ENCODE measurements around the gene PEX14.

PEX14 gene

GRCh38 chr1:10614377-10615225 is 139.9 kb downstream of the PEX14 start:
- TF ChIP-seq, protein P1, sequence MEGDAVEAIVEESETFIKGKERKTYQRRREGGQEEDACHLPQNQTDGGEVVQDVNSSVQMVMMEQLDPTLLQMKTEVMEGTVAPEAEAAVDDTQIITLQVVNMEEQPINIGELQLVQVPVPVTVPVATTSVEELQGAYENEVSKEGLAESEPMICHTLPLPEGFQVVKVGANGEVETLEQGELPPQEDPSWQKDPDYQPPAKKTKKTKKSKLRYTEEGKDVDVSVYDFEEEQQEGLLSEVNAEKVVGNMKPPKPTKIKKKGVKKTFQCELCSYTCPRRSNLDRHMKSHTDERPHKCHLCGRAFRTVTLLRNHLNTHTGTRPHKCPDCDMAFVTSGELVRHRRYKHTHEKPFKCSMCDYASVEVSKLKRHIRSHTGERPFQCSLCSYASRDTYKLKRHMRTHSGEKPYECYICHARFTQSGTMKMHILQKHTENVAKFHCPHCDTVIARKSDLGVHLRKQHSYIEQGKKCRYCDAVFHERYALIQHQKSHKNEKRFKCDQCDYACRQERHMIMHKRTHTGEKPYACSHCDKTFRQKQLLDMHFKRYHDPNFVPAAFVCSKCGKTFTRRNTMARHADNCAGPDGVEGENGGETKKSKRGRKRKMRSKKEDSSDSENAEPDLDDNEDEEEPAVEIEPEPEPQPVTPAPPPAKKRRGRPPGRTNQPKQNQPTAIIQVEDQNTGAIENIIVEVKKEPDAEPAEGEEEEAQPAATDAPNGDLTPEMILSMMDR (IDR thresholded peaks at IDR 0.05), result no peak
- Histone ChIP-seq H3K4me3 (ENCODE audit: low read depth in 1 of 2, low read length in 1 of 2) (no peak overlapping the region), H3K27me3 (no peaks in the 10 kb centered on the region), H3K36me3 (no peaks in the 10 kb centered on the region), H3K9me3 (no peaks in the 10 kb centered on the region), H3K4me1 (ENCODE audit: control insufficient read depth in 1 of 2, insufficient read depth in 1 of 2, low read depth in 1 of 2, low read length in 1 of 2) (no peaks in the 10 kb centered on the region), H3K27ac (no peak overlapping the region)

GRCh38 chr1:10615332-10615731 is 140.6 kb downstream of the PEX14 start:
- H3K9me3 ChIP-seq, result no peaks in the 10 kb centered on the region
- no peak overlapping the region for H3K27ac ChIP-seq
- no peaks in the 10 kb centered on the region for H3K36me3 ChIP-seq
- no peak overlapping the region for H3K4me3 ChIP-seq (ENCODE audit: low read depth in 1 of 2, low read length in 1 of 2)
- no peaks in the 10 kb centered on the region for H3K27me3 ChIP-seq
- no peaks in the 10 kb centered on the region for H3K4me1 ChIP-seq (ENCODE audit: control insufficient read depth in 1 of 2, insufficient read depth in 1 of 2, low read depth in 1 of 2, low read length in 1 of 2)
- TF ChIP-seq, protein P1 (IDR thresholded peaks at IDR 0.05), result no peak

DNA sequence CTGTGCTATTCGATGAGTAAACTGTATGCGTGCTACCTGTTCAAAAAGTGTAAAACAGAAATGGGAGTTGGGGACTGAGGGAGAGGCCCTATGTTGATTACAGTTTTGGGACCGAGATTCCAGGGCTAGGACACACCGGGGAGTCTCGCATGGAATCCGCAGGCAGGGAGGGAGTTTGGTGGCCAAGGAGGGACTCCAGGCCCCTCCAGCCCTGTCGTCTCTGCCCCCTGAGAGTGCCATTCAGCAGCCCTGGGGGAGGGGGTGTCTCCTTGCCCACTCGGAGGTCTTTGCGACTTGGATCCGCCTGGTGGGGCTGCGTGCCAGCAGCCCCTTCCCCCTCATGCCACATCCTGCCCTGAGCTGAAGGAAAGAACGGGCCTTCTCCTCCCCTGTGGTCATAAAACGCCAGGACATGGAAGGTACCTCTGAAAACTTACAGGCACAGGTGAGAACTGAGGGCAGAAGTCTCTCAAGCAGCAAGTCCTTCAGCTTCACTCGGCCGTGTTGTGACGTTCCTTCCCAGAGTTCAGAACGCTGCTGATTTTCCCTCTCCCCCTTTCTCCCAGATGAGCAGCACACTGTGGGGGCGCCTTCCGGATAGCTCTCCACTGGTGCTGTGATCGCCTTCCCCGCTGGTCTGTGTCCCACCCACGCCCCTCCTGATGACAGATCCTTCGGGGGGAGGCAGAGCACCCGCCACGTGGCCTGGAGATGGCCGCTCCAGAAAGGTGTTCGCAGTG is 141.4 kb downstream of the PEX14 start:
- TF ChIP-seq, protein P1 (IDR thresholded peaks at IDR 0.05), result no peak
- H3K4me1 ChIP-seq (ENCODE audit: control insufficient read depth in 1 of 2, insufficient read depth in 1 of 2, low read depth in 1 of 2, low read length in 1 of 2), result no peaks in the 10 kb centered on the region
- no peaks in the 10 kb centered on the region for H3K36me3 ChIP-seq
- H3K27ac ChIP-seq, result no peak overlapping the region
- H3K27me3 ChIP-seq, result no peaks in the 10 kb centered on the region
- no peak overlapping the region for H3K4me3 ChIP-seq (ENCODE audit: low read depth in 1 of 2, low read length in 1 of 2)
- H3K9me3 ChIP-seq, result no peaks in the 10 kb centered on the region

GRCh38 chr1:10616696-10617095 is 141.9 kb downstream of the PEX14 start:
- TF ChIP-seq, protein P1 (IDR thresholded peaks at IDR 0.05), result no peak
- Histone ChIP-seq H3K9me3 (no peaks in the 10 kb centered on the region), H3K27me3 (no peaks in the 10 kb centered on the region), H3K27ac (no peak overlapping the region), H3K4me1 (ENCODE audit: control insufficient read depth in 1 of 2, insufficient read depth in 1 of 2, low read depth in 1 of 2, low read length in 1 of 2) (no peaks in the 10 kb centered on the region), H3K4me3 (ENCODE audit: low read depth in 1 of 2, low read length in 1 of 2) (no peak overlapping the region), H3K36me3 (no peaks in the 10 kb centered on the region)

DNA sequence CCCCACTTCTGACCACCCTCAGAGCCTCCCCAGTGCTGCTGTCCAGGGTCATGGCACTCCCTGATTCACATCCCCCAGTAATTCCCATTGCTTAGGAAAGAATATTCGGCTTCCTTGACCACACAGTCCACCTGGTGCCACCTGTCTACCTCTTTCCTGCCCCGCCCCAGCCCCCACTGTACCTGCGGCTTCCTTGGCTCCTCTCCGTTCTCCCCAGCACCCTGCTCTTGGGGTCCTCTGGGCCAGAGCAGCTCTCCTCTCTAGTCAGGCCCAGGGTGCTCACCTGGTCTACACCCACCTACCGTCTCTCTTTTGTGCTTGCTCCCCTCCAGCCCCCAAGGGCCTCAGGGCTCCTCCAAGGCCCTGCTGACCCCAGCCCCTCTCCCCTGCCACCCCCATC is 142.6 kb downstream of the PEX14 start:
- Histone ChIP-seq H3K27me3 (no peaks in the 10 kb centered on the region), H3K4me1 (ENCODE audit: control insufficient read depth in 1 of 2, insufficient read depth in 1 of 2, low read depth in 1 of 2, low read length in 1 of 2) (no peaks in the 10 kb centered on the region), H3K27ac (no peak overlapping the region), H3K9me3 (no peaks in the 10 kb centered on the region), H3K4me3 (ENCODE audit: low read depth in 1 of 2, low read length in 1 of 2) (no peak overlapping the region), H3K36me3 (no peaks in the 10 kb centered on the region)
- TF ChIP-seq, protein P1 (IDR thresholded peaks at IDR 0.05), result no peak
